Measurements from ENCODE around the gene KLHL33. TPM values are rescaled to one million over a fixed set of nuclear protein-coding genes. Genes with fewer than 3 reads are reported as not detected.

KLHL33 gene
- total RNA-seq, 2 experiments from 2014 or later, result 0.15 to 0.17 TPM

- no peaks in the 10 kb centered on the region for H3K9me3 Mint-ChIP-seq
- no peak overlapping the region for H3K4me3 Mint-ChIP-seq
- peak; percentile 15 for DNase-seq
- peaks cover 21% of the 10 kb centered on the region for H3K4me1 Mint-ChIP-seq
- CTCF ChIA-PET, result interaction anchor here (1.6 to 1.7 kb wide), 2 partner anchors 26 to 45 kb away, joined by 3 to 4 read pairs; no protein-coding TSS in a partner anchor
- H3K27ac Mint-ChIP-seq, result peak overlapping the region; percentile 84
- H3K27me3 Mint-ChIP-seq, result peaks cover 3% of the 10 kb centered on the region
- POLR2A ChIA-PET, result no interaction called here
- H3K36me3 Mint-ChIP-seq (ENCODE audit: low read depth), result peaks cover 6% of the 10 kb centered on the region
Measured at GRCh38 chr14:20440882-20441281, 4.9 kb upstream of the KLHL33 start.

GRCh38 chr14:20440465-20440864 is 4.5 kb upstream of the KLHL33 start:
- H3K4me1 Mint-ChIP-seq, result peaks cover 21% of the 10 kb centered on the region
- CTCF ChIA-PET, result no interaction called here
- DNase-seq, result no peak
- POLR2A ChIA-PET, result no interaction called here
- no peak overlapping the region for H3K4me3 Mint-ChIP-seq
- peaks cover 6% of the 10 kb centered on the region for H3K36me3 Mint-ChIP-seq (ENCODE audit: low read depth)
- peaks cover 3% of the 10 kb centered on the region for H3K27me3 Mint-ChIP-seq
- peak overlapping the region; percentile 84 for H3K27ac Mint-ChIP-seq
- no peaks in the 10 kb centered on the region for H3K9me3 Mint-ChIP-seq

GRCh38 chr14:20438664-20439063 is 2.7 kb upstream of the KLHL33 start:
- H3K4me3 Mint-ChIP-seq, result no peak overlapping the region
- peaks cover 6% of the 10 kb centered on the region for H3K36me3 Mint-ChIP-seq (ENCODE audit: low read depth)
- H3K27ac Mint-ChIP-seq, result no peak overlapping the region
- H3K27me3 Mint-ChIP-seq, result peaks cover 3% of the 10 kb centered on the region
- no peak for DNase-seq
- peaks cover 21% of the 10 kb centered on the region for H3K4me1 Mint-ChIP-seq
- ChIA-PET CTCF (no interaction called here), POLR2A (no interaction called here)
- no peaks in the 10 kb centered on the region for H3K9me3 Mint-ChIP-seq

GRCh38 chr14:20436363-20436755 is 393 bp upstream of the KLHL33 start:
- no peak overlapping the region for H3K4me3 Mint-ChIP-seq

GRCh38 chr14:20434701-20435581 is 1.0 kb downstream of the KLHL33 start:
- no peaks in the 10 kb centered on the region for H3K9me3 Mint-ChIP-seq
- no peak overlapping the region for H3K4me3 Mint-ChIP-seq
- H3K27me3 Mint-ChIP-seq, result peaks cover 3% of the 10 kb centered on the region
- ChIA-PET POLR2A (no interaction called here), CTCF (interaction anchor here (1.1 kb wide), 1 partner anchor 19 kb away, joined by 6 read pairs; no protein-coding TSS in a partner anchor)
- no peak for DNase-seq
- H3K36me3 Mint-ChIP-seq (ENCODE audit: low read depth), result no peaks in the 10 kb centered on the region
- peaks cover 2% of the 10 kb centered on the region for H3K4me1 Mint-ChIP-seq
- no peak overlapping the region for H3K27ac Mint-ChIP-seq

More at GRCh38 chr14:20436363-20436755, 393 bp upstream of the KLHL33 start:
- ChIA-PET CTCF (interaction anchor here (0.9 to 1.1 kb wide), 2 partner anchors 12 to 21 kb away, joined by 5 to 6 read pairs; no protein-coding TSS in a partner anchor), POLR2A (no interaction called here)
- no peak for DNase-seq
- H3K4me1 Mint-ChIP-seq, result peaks cover 13% of the 10 kb centered on the region
- H3K27ac Mint-ChIP-seq, result peak overlapping the region; percentile 26
- peaks cover 3% of the 10 kb centered on the region for H3K27me3 Mint-ChIP-seq
- H3K36me3 Mint-ChIP-seq (ENCODE audit: low read depth), result no peaks in the 10 kb centered on the region
- H3K9me3 Mint-ChIP-seq, result no peaks in the 10 kb centered on the region

GRCh38 chr14:20429801-20430669 is 5.9 kb downstream of the KLHL33 start:
- Mint-ChIP-seq H3K27ac (peak overlapping the region; percentile 82), H3K36me3 (ENCODE audit: low read depth) (no peaks in the 10 kb centered on the region), H3K4me1 (peaks cover 32% of the 10 kb centered on the region), H3K4me3 (no peak overlapping the region), H3K27me3 (no peaks in the 10 kb centered on the region), H3K9me3 (no peaks in the 10 kb centered on the region)
- POLR2A ChIA-PET, result no interaction called here
- CTCF ChIA-PET, result interaction anchor here (0.6 to 2.4 kb wide), 3 partner anchors 14 to 58 kb away, joined by 3 to 7 read pairs (median 7); partner anchors contain the start of gene APEX1
- no peak for DNase-seq

- DNase-seq, result no peak
- ChIA-PET CTCF (interaction anchor here (1.1 to 2.4 kb wide), 5 partner anchors 9 to 33 kb away, joined by 3 to 7 read pairs (median 3); partner anchors contain the start of genes APEX1 and PIP4P1), POLR2A (no interaction called here)
- Mint-ChIP-seq H3K36me3 (ENCODE audit: low read depth) (no peaks in the 10 kb centered on the region), H3K4me1 (peaks cover 32% of the 10 kb centered on the region), H3K27ac (no peak overlapping the region), H3K9me3 (no peaks in the 10 kb centered on the region), H3K4me3 (no peak overlapping the region), H3K27me3 (no peaks in the 10 kb centered on the region)
Measured at GRCh38 chr14:20428802-20429201, 7.2 kb downstream of the KLHL33 start.

- ChIA-PET CTCF (interaction anchor here (1.0 to 2.4 kb wide), 6 partner anchors 9 to 39 kb away, joined by 3 to 7 read pairs (median 3); partner anchors contain the start of genes PIP4P1 and TEP1), POLR2A (interaction anchor here (0.7 kb wide), 1 partner anchor 353 kb away, joined by 3 read pairs; the partner anchor contains the start of gene RNASE6)
Measured at GRCh38 chr14:20428010-20428365, 8.0 kb downstream of the KLHL33 start.

GRCh38 chr14:20427231-20428009 is 8.5 kb downstream of the KLHL33 start:
- Mint-ChIP-seq H3K27ac (peak overlapping the region; percentile 84), H3K4me1 (peaks cover 32% of the 10 kb centered on the region), H3K4me3 (peak overlapping the region; percentile 17), H3K36me3 (ENCODE audit: low read depth) (no peaks in the 10 kb centered on the region), H3K9me3 (no peaks in the 10 kb centered on the region), H3K27me3 (no peaks in the 10 kb centered on the region)
- CTCF ChIA-PET, result interaction anchor here (1.0 to 2.4 kb wide), 5 partner anchors 8 to 39 kb away, joined by 3 to 7 read pairs (median 3); partner anchors contain the start of gene TEP1
- DNase-seq, result no peak
- POLR2A ChIA-PET, result interaction anchor here (0.7 kb wide), 1 partner anchor 354 kb away, joined by 3 read pairs; the partner anchor contains the start of gene RNASE6

More at GRCh38 chr14:20428010-20428365, 8.0 kb downstream of the KLHL33 start:
- no peaks in the 10 kb centered on the region for H3K36me3 Mint-ChIP-seq (ENCODE audit: low read depth)
- peak overlapping the region; percentile 84 for H3K27ac Mint-ChIP-seq
- H3K4me1 Mint-ChIP-seq, result peaks cover 32% of the 10 kb centered on the region
- H3K4me3 Mint-ChIP-seq, result peak overlapping the region; percentile 17
- DNase-seq, result no peak
- no peaks in the 10 kb centered on the region for H3K9me3 Mint-ChIP-seq
- H3K27me3 Mint-ChIP-seq, result no peaks in the 10 kb centered on the region

GRCh38 chr14:20424851-20425250 is 11.1 kb downstream of the KLHL33 start:
- DNase-seq, result no peak
- ChIA-PET CTCF (interaction anchor here (1.0 to 1.6 kb wide), 4 partner anchors 9 to 63 kb away, joined by 3 to 8 read pairs (median 4); no protein-coding TSS in a partner anchor), POLR2A (no interaction called here)
- H3K27me3 Mint-ChIP-seq, result no peaks in the 10 kb centered on the region
- no peak overlapping the region for H3K4me3 Mint-ChIP-seq
- no peak overlapping the region for H3K27ac Mint-ChIP-seq
- no peaks in the 10 kb centered on the region for H3K9me3 Mint-ChIP-seq
- H3K4me1 Mint-ChIP-seq, result peaks cover 30% of the 10 kb centered on the region
- H3K36me3 Mint-ChIP-seq (ENCODE audit: low read depth), result no peaks in the 10 kb centered on the region

GRCh38 chr14:20422886-20423285 is 13.1 kb downstream of the KLHL33 start:
- CTCF ChIA-PET, result interaction anchor here (0.6 to 1.7 kb wide), 6 partner anchors 10 to 1048 kb away, joined by 3 to 5 read pairs (median 3); partner anchors contain the start of gene TEP1
- Mint-ChIP-seq H3K4me3 (no peak overlapping the region), H3K27ac (no peak overlapping the region), H3K9me3 (no peaks in the 10 kb centered on the region), H3K4me1 (peaks cover 12% of the 10 kb centered on the region), H3K36me3 (ENCODE audit: low read depth) (no peaks in the 10 kb centered on the region), H3K27me3 (no peaks in the 10 kb centered on the region)
- POLR2A ChIA-PET, result no interaction called here
- no peak for DNase-seq

- POLR2A ChIA-PET, result no interaction called here
Measured at GRCh38 chr14:20421267-20421666, 14.7 kb downstream of the KLHL33 start.

More at GRCh38 chr14:20421267-20421666, 14.7 kb downstream of the KLHL33 start:
- no peaks in the 10 kb centered on the region for H3K9me3 Mint-ChIP-seq
- no peak for DNase-seq
- peaks cover 7% of the 10 kb centered on the region for H3K4me1 Mint-ChIP-seq
- CTCF ChIA-PET, result interaction anchor here (0.9 to 1.2 kb wide), 2 partner anchors 36 to 179 kb away, joined by 3 read pairs; no protein-coding TSS in a partner anchor
- H3K4me3 Mint-ChIP-seq, result no peak overlapping the region
- H3K27me3 Mint-ChIP-seq, result no peaks in the 10 kb centered on the region
- H3K27ac Mint-ChIP-seq, result no peak overlapping the region
- H3K36me3 Mint-ChIP-seq (ENCODE audit: low read depth), result no peaks in the 10 kb centered on the region

All from activated CD4-positive, alpha-beta T cell treated with anti-CD3 and anti-CD28 coated beads, Interleukin-2, amount 10 ng/mL, durations not matched to agents 7 days and 5 days (primary cell).